GM21529 (cell line): ENCODE data around the gene IL1F10.

Experiments used
- ATAC-seq: cut with Tn5 transposase; IDR thresholded peaks from one replicate; pipeline ENCODE4 v1.9.1; 2021; ENCODE audit not compliant: unreplicated experiment

IL1F10 gene

GRCh38 chr2:113058998-113059960 is 8.5 kb upstream of the IL1F10 start, which contains the start of gene IL36RN:
TSS of gene IL36RN (plus strand) at chr2:113059198. CDS start at chr2:113059439, 241 bp downstream.
- no peak for ATAC-seq

- ATAC-seq: no peak
Observed at GRCh38 chr2:113060396-113060795, 7.4 kb upstream of the IL1F10 start.

- no peak for ATAC-seq
Observed at GRCh38 chr2:113060796-113061195, 7.0 kb upstream of the IL1F10 start.

GRCh38 chr2:113061241-113061640 is 6.5 kb upstream of the IL1F10 start:
- no peak for ATAC-seq

- ATAC-seq: no peak
Observed at GRCh38 chr2:113061896-113062770, 5.6 kb upstream of the IL1F10 start.

GRCh38 chr2:113064281-113064680 is 3.5 kb upstream of the IL1F10 start:
- no peak for ATAC-seq

- no peak for ATAC-seq
Observed at GRCh38 chr2:113064898-113065297, 2.9 kb upstream of the IL1F10 start.

- no peak for ATAC-seq
Observed at GRCh38 chr2:113068249-113068648, 479 bp downstream of the IL1F10 start.

- no peak for ATAC-seq
Observed at GRCh38 chr2:113068706-113069485, 1.1 kb downstream of the IL1F10 start.

GRCh38 chr2:113069676-113070605 is 2.2 kb downstream of the IL1F10 start:
- no peak for ATAC-seq

GRCh38 chr2:113070606-113070975 is 2.8 kb downstream of the IL1F10 start:
- ATAC-seq: no peak

GRCh38 chr2:113072584-113072983 is 4.8 kb downstream of the IL1F10 start:
- no peak for ATAC-seq

GRCh38 chr2:113073325-113073834 is 5.6 kb downstream of the IL1F10 start:
- no peak for ATAC-seq

- ATAC-seq: no peak
Observed at GRCh38 chr2:113075030-113075429, 7.3 kb downstream of the IL1F10 start.

GRCh38 chr2:113075600-113075999 is 7.8 kb downstream of the IL1F10 start:
- no peak for ATAC-seq

- no peak for ATAC-seq
Observed at GRCh38 chr2:113076954-113077669, 9.3 kb downstream of the IL1F10 start.

- no peak for ATAC-seq
Observed at GRCh38 chr2:113077921-113078320, 10.2 kb downstream of the IL1F10 start.

GRCh38 chr2:113078350-113078839 is 10.6 kb downstream of the IL1F10 start:
- no peak for ATAC-seq

GRCh38 chr2:113079131-113079530 is 11.4 kb downstream of the IL1F10 start:
- ATAC-seq: no peak
